ENCODE measurements around the gene DMD. TPM values are rescaled to one million over a fixed set of nuclear protein-coding genes. Genes with fewer than 3 reads are reported as not detected.

DMD gene
- total RNA-seq, 2 experiments from 2014 or later = 0.20 to 0.47 TPM

GRCh38 chrX:33001107-33001506 lies 210.2 kb downstream of the DMD start:
- Mint-ChIP-seq H3K27ac (no peak overlapping the region), H3K4me1 (ENCODE audit: low read depth) (no peaks in the 10 kb centered on the region), H3K36me3 (ENCODE audit: low read depth) (no peaks in the 10 kb centered on the region), H3K4me3 (no peak overlapping the region), H3K9me3 (no peaks in the 10 kb centered on the region), H3K27me3 (no peaks in the 10 kb centered on the region)
- Histone ChIP-seq H3K27me3 (ENCODE audit: control insufficient read depth in 1 of 2, insufficient read depth in 2 of 2, low read length in 2 of 2) (no peaks in the 10 kb centered on the region), H3K27ac (ENCODE audit: low read depth in 1 of 2, low read length in 2 of 2) (no peak overlapping the region), H3K4me1 (ENCODE audit: insufficient read depth, low read length) (no peaks in the 10 kb centered on the region), H3K4me3 (ENCODE audit: low read length) (no peak overlapping the region), H3K36me3 (ENCODE audit: insufficient read depth, low read length) (no peaks in the 10 kb centered on the region), H3K9me3 (ENCODE audit: control insufficient read depth in 1 of 2, insufficient read depth in 1 of 2, low read length in 2 of 2) (no peaks in the 10 kb centered on the region)
- ChIA-PET POLR2A (no interaction called here), CTCF (no interaction called here)
- TF ChIP-seq CTCF (IDR thresholded peaks at IDR 0.05) = no peak
- ATAC-seq (ENCODE audit: poor library complexity) (no peak), DNase-seq (no peak)
- intact Hi-C loops (cut with DNase I, micrococcal nuclease) = no loop called here

GRCh38 chrX:32998776-32999175 lies 212.6 kb downstream of the DMD start:
- Mint-ChIP-seq H3K27ac (no peak overlapping the region), H3K4me1 (ENCODE audit: low read depth) (no peaks in the 10 kb centered on the region), H3K9me3 (no peaks in the 10 kb centered on the region), H3K36me3 (ENCODE audit: low read depth) (no peaks in the 10 kb centered on the region), H3K4me3 (no peak overlapping the region), H3K27me3 (no peaks in the 10 kb centered on the region)
- no peaks in the 10 kb centered on the region for H3K4me1 ChIP-seq (ENCODE audit: insufficient read depth, low read length)
- intact Hi-C loops (cut with DNase I, micrococcal nuclease) = no loop called here
- DNase-seq (no peak), ATAC-seq (ENCODE audit: poor library complexity) (no peak)
- ChIA-PET CTCF (no interaction called here), POLR2A (no interaction called here)
- TF ChIP-seq CTCF (IDR thresholded peaks at IDR 0.05) = no peak
- H3K27me3 ChIP-seq (ENCODE audit: control insufficient read depth in 1 of 2, insufficient read depth in 2 of 2, low read length in 2 of 2) = no peaks in the 10 kb centered on the region
- no peak overlapping the region for H3K27ac ChIP-seq (ENCODE audit: low read depth in 1 of 2, low read length in 2 of 2)
- no peaks in the 10 kb centered on the region for H3K9me3 ChIP-seq (ENCODE audit: control insufficient read depth in 1 of 2, insufficient read depth in 1 of 2, low read length in 2 of 2)
- H3K4me3 ChIP-seq (ENCODE audit: low read length) = no peak overlapping the region
- no peaks in the 10 kb centered on the region for H3K36me3 ChIP-seq (ENCODE audit: insufficient read depth, low read length)

- Mint-ChIP-seq H3K27ac (no peak overlapping the region), H3K9me3 (no peaks in the 10 kb centered on the region), H3K36me3 (ENCODE audit: low read depth) (no peaks in the 10 kb centered on the region), H3K27me3 (no peaks in the 10 kb centered on the region), H3K4me1 (ENCODE audit: low read depth) (no peaks in the 10 kb centered on the region), H3K4me3 (no peak overlapping the region)
- Histone ChIP-seq H3K4me3 (ENCODE audit: low read length) (no peak overlapping the region), H3K36me3 (ENCODE audit: insufficient read depth, low read length) (no peaks in the 10 kb centered on the region), H3K27me3 (ENCODE audit: control insufficient read depth in 1 of 2, insufficient read depth in 2 of 2, low read length in 2 of 2) (no peaks in the 10 kb centered on the region), H3K4me1 (ENCODE audit: insufficient read depth, low read length) (no peaks in the 10 kb centered on the region), H3K9me3 (ENCODE audit: control insufficient read depth in 1 of 2, insufficient read depth in 1 of 2, low read length in 2 of 2) (no peaks in the 10 kb centered on the region), H3K27ac (ENCODE audit: low read depth in 1 of 2, low read length in 2 of 2) (no peak overlapping the region)
- intact Hi-C loops (cut with DNase I, micrococcal nuclease) = no loop called here
- no peak for TF ChIP-seq CTCF (IDR thresholded peaks at IDR 0.05)
- no peak for DNase-seq
- ChIA-PET CTCF (no interaction called here), POLR2A (no interaction called here)
- ATAC-seq (ENCODE audit: poor library complexity) = no peak
Observed at GRCh38 chrX:32995427-32995826, 215.9 kb downstream of the DMD start.

Measured in CD4-positive, alpha-beta T cell (primary cell).